Measurements from ENCODE around the gene PDZRN4.
A peak's percentile ranks its signal among the peaks of the same experiment; 100 is the strongest.
"Not testable (repeated sequence)": the region's sequence is repeated elsewhere in the genome, so short reads cannot be mapped to it uniquely, and the experiment has no call there.

The PDZRN4 gene

GRCh38 chr12:41188841-41189394, 798 bp downstream of the PDZRN4 start:
- Histone ChIP-seq H3K9me3 (ENCODE audit: insufficient read depth, low read depth, low read length) (no peaks in the 10 kb centered on the region), H3K9ac (ENCODE audit: low read depth, low read length) (no peak overlapping the region), H3K27me3 (ENCODE audit: insufficient read depth, low read length) (peaks cover 59% of the 10 kb centered on the region), H3K4me3 (ENCODE audit: low read length) (peak overlapping the region; percentile 40), H3K27ac (ENCODE audit: low read depth, low read length) (no peak overlapping the region), H3K4me1 (ENCODE audit: insufficient read depth, low read length) (0 out of 2 replicates have a peak, but pooled peaks cover 4% of the 10 kb centered on the region), H3K36me3 (ENCODE audit: insufficient read depth, low read length) (no peaks in the 10 kb centered on the region)
- WGBS, result 2% methylated on average over 45 of the region's 49 CpGs

GRCh38 chr12:41189395-41190251, 1.5 kb downstream of the PDZRN4 start:
- Histone ChIP-seq H3K27me3 (ENCODE audit: insufficient read depth, low read length) (peaks cover 59% of the 10 kb centered on the region), H3K4me1 (ENCODE audit: insufficient read depth, low read length) (0 out of 2 replicates have a peak, but pooled peaks cover 4% of the 10 kb centered on the region), H3K4me3 (ENCODE audit: low read length) (peak overlapping the region; percentile 40), H3K27ac (ENCODE audit: low read depth, low read length) (no peak overlapping the region), H3K9me3 (ENCODE audit: insufficient read depth, low read depth, low read length) (no peaks in the 10 kb centered on the region), H3K9ac (ENCODE audit: low read depth, low read length) (no peak overlapping the region), H3K36me3 (ENCODE audit: insufficient read depth, low read length) (no peaks in the 10 kb centered on the region)
- 4% methylated on average over 34 of the region's 34 CpGs for WGBS

GRCh38 chr12:41190338-41190737, 2.2 kb downstream of the PDZRN4 start:
- Histone ChIP-seq H3K4me3 (ENCODE audit: low read length) (peak overlapping the region; percentile 40), H3K9me3 (ENCODE audit: insufficient read depth, low read depth, low read length) (no peaks in the 10 kb centered on the region), H3K9ac (ENCODE audit: low read depth, low read length) (no peak overlapping the region), H3K4me1 (ENCODE audit: insufficient read depth, low read length) (0 out of 2 replicates have a peak, but pooled peaks cover 4% of the 10 kb centered on the region), H3K27ac (ENCODE audit: low read depth, low read length) (no peak overlapping the region), H3K27me3 (ENCODE audit: insufficient read depth, low read length) (peaks cover 59% of the 10 kb centered on the region), H3K36me3 (ENCODE audit: insufficient read depth, low read length) (no peaks in the 10 kb centered on the region)
- WGBS, result 18% methylated on average over 4 of the region's 5 CpGs

- H3K4me1 ChIP-seq (ENCODE audit: insufficient read depth, low read length); H3K9me3 ChIP-seq (ENCODE audit: insufficient read depth, low read depth, low read length); H3K36me3 ChIP-seq (ENCODE audit: insufficient read depth, low read length); H3K27ac ChIP-seq (ENCODE audit: low read depth, low read length); H3K4me3 ChIP-seq (ENCODE audit: low read length); H3K9ac ChIP-seq (ENCODE audit: low read depth, low read length): not testable (repeated sequence)
- WGBS, result 89% methylated on average over 2 of the region's 3 CpGs
- H3K27me3 ChIP-seq (ENCODE audit: insufficient read depth, low read length), result peaks cover 49% of the 10 kb centered on the region
These were observed 3.4 kb downstream of the PDZRN4 start for GRCh38 chr12:41191549-41191948.

GRCh38 chr12:41193311-41193710, 5.2 kb downstream of the PDZRN4 start:
- Histone ChIP-seq H3K9ac (ENCODE audit: low read depth, low read length) (no peak overlapping the region), H3K4me3 (ENCODE audit: low read length) (no peak overlapping the region)
- 85% methylated on average over 1 of the region's 1 CpG for WGBS

GRCh38 chr12:41202051-41202450, 13.9 kb downstream of the PDZRN4 start:
- H3K4me3 ChIP-seq (ENCODE audit: low read length), result no peak overlapping the region
- no peak overlapping the region for H3K27ac ChIP-seq (ENCODE audit: low read depth, low read length)
- WGBS, result 67% methylated on average over 2 of the region's 2 CpGs
- H3K9ac ChIP-seq (ENCODE audit: low read depth, low read length), result no peak overlapping the region
- H3K4me1 ChIP-seq (ENCODE audit: insufficient read depth, low read length), result peaks cover 12% of the 10 kb centered on the region; the same call in 1 of the 2 replicates
- H3K27me3 ChIP-seq (ENCODE audit: insufficient read depth, low read length), result no peaks in the 10 kb centered on the region
- no peaks in the 10 kb centered on the region for H3K36me3 ChIP-seq (ENCODE audit: insufficient read depth, low read length)
- H3K9me3 ChIP-seq (ENCODE audit: insufficient read depth, low read depth, low read length), result no peaks in the 10 kb centered on the region

More at GRCh38 chr12:41193311-41193710, 5.2 kb downstream of the PDZRN4 start:
- Histone ChIP-seq H3K36me3 (ENCODE audit: insufficient read depth, low read length) (no peaks in the 10 kb centered on the region), H3K9me3 (ENCODE audit: insufficient read depth, low read depth, low read length) (no peaks in the 10 kb centered on the region), H3K4me1 (ENCODE audit: insufficient read depth, low read length) (0 out of 2 replicates have a peak, but pooled peaks cover 4% of the 10 kb centered on the region), H3K27me3 (ENCODE audit: insufficient read depth, low read length) (peaks cover 32% of the 10 kb centered on the region), H3K27ac (ENCODE audit: low read depth, low read length) (no peak overlapping the region)

- H3K4me1 ChIP-seq (ENCODE audit: insufficient read depth, low read length), result peaks cover 12% of the 10 kb centered on the region; the same call in 1 of the 2 replicates
- H3K27ac ChIP-seq (ENCODE audit: low read depth, low read length), result no peak overlapping the region
- H3K36me3 ChIP-seq (ENCODE audit: insufficient read depth, low read length), result no peaks in the 10 kb centered on the region
- H3K27me3 ChIP-seq (ENCODE audit: insufficient read depth, low read length), result no peaks in the 10 kb centered on the region
- 76% methylated on average over 4 of the region's 4 CpGs for WGBS
- no peak overlapping the region for H3K4me3 ChIP-seq (ENCODE audit: low read length)
- no peaks in the 10 kb centered on the region for H3K9me3 ChIP-seq (ENCODE audit: insufficient read depth, low read depth, low read length)
- no peak overlapping the region for H3K9ac ChIP-seq (ENCODE audit: low read depth, low read length)
These were observed 17.1 kb downstream of the PDZRN4 start for GRCh38 chr12:41205070-41205709.

GRCh38 chr12:41206298-41206697, 18.2 kb downstream of the PDZRN4 start:
- H3K36me3 ChIP-seq (ENCODE audit: insufficient read depth, low read length), result no peaks in the 10 kb centered on the region
- H3K9ac ChIP-seq (ENCODE audit: low read depth, low read length), result no peak overlapping the region
- no peak overlapping the region for H3K27ac ChIP-seq (ENCODE audit: low read depth, low read length)
- WGBS, result no CpG with 5 or more reads among the region's 1 CpG
- H3K9me3 ChIP-seq (ENCODE audit: insufficient read depth, low read depth, low read length), result no peaks in the 10 kb centered on the region
- no peaks in the 10 kb centered on the region for H3K27me3 ChIP-seq (ENCODE audit: insufficient read depth, low read length)
- H3K4me1 ChIP-seq (ENCODE audit: insufficient read depth, low read length), result peaks cover 12% of the 10 kb centered on the region; the same call in 1 of the 2 replicates
- no peak overlapping the region for H3K4me3 ChIP-seq (ENCODE audit: low read length)

GRCh38 chr12:41211448-41211847, 23.3 kb downstream of the PDZRN4 start:
- Histone ChIP-seq H3K27me3 (ENCODE audit: insufficient read depth, low read length) (no peaks in the 10 kb centered on the region), H3K4me3 (ENCODE audit: low read length) (no peak overlapping the region), H3K4me1 (ENCODE audit: insufficient read depth, low read length) (no peaks in the 10 kb centered on the region), H3K9me3 (ENCODE audit: insufficient read depth, low read depth, low read length) (no peaks in the 10 kb centered on the region), H3K9ac (ENCODE audit: low read depth, low read length) (no peak overlapping the region), H3K36me3 (ENCODE audit: insufficient read depth, low read length) (no peaks in the 10 kb centered on the region), H3K27ac (ENCODE audit: low read depth, low read length) (no peak overlapping the region)
- 100% methylated on average over 3 of the region's 3 CpGs for WGBS

- no peak overlapping the region for H3K4me3 ChIP-seq (ENCODE audit: low read length)
- no peaks in the 10 kb centered on the region for H3K36me3 ChIP-seq (ENCODE audit: insufficient read depth, low read length)
- no peaks in the 10 kb centered on the region for H3K4me1 ChIP-seq (ENCODE audit: insufficient read depth, low read length)
- no peaks in the 10 kb centered on the region for H3K27me3 ChIP-seq (ENCODE audit: insufficient read depth, low read length)
- no peaks in the 10 kb centered on the region for H3K9me3 ChIP-seq (ENCODE audit: insufficient read depth, low read depth, low read length)
- no peak overlapping the region for H3K9ac ChIP-seq (ENCODE audit: low read depth, low read length)
- WGBS, result 62% methylated on average over 2 of the region's 2 CpGs
- no peak overlapping the region for H3K27ac ChIP-seq (ENCODE audit: low read depth, low read length)
These were observed 24.5 kb downstream of the PDZRN4 start for GRCh38 chr12:41212625-41213024.

- Histone ChIP-seq H3K9me3 (ENCODE audit: insufficient read depth, low read depth, low read length) (no peaks in the 10 kb centered on the region), H3K4me3 (ENCODE audit: low read length) (no peak overlapping the region), H3K4me1 (ENCODE audit: insufficient read depth, low read length) (no peaks in the 10 kb centered on the region), H3K36me3 (ENCODE audit: insufficient read depth, low read length) (no peaks in the 10 kb centered on the region), H3K27ac (ENCODE audit: low read depth, low read length) (no peak overlapping the region), H3K27me3 (ENCODE audit: insufficient read depth, low read length) (no peaks in the 10 kb centered on the region), H3K9ac (ENCODE audit: low read depth, low read length) (no peak overlapping the region)
- WGBS, result 92% methylated on average over 7 of the region's 7 CpGs
These were observed 25.0 kb downstream of the PDZRN4 start for GRCh38 chr12:41213107-41213506.

All from HUES64 (cell line).